SHP77 treated with DMSO at 0.1 percent for 48 hours (cell line): ENCODE results near the gene MROH2A.
"Not testable (repeated sequence)": the region's sequence is repeated elsewhere in the genome, so short reads cannot be mapped to it uniquely, and the experiment has no call there.

Source experiments
- DNase-seq: peaks from one replicate; lab custom pipeline; 2025; lab: John Stamatoyannopoulos, UW

The MROH2A gene

GRCh38 chr2:233858331-233858730 is 80.2 kb downstream of the MROH2A start:
- DNase-seq = no peak

- no peak for DNase-seq
Observed at GRCh38 chr2:233862261-233862768, 84.2 kb downstream of the MROH2A start.

- DNase-seq = no peak
Observed at GRCh38 chr2:233865838-233866237, 87.7 kb downstream of the MROH2A start.

GRCh38 chr2:233866479-233866878 is 88.3 kb downstream of the MROH2A start:
- no peak for DNase-seq

- DNase-seq = no peak
Observed at GRCh38 chr2:233867993-233868532, 89.9 kb downstream of the MROH2A start, which contains the start of gene MSL3B. Gene MSL3B, minus strand, starts transcription at chr2:233868386.

GRCh38 chr2:233871432-233871831 is 93.3 kb downstream of the MROH2A start:
- no peak for DNase-seq

GRCh38 chr2:233872125-233872524 is 94.0 kb downstream of the MROH2A start:
- DNase-seq = not testable (repeated sequence)

- DNase-seq = no peak
Observed at GRCh38 chr2:233882353-233882752, 104.2 kb downstream of the MROH2A start.
